Measurements from ENCODE around the gene SNX8.

DNA sequence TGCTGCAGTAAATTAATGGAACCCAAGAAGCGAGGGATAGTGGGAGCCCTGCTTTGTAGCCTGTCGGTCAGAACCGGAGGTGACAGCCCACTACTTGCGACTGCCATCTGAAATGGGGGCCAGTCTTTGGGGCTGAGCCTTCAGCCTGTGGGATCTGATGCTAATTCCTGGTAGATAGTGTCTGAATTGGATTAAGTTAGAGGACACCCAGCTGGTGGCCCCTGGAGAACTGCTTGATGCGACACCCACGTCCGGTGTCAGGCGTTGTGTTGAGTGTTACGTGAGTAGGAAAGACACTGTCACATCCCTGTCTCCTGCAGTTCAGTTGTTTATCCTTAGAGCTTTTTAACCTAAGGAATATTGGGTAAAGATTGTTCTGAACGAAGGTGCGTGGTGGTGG is 45.4 kb upstream of the SNX8 start:
- TF ChIP-seq, protein P1, sequence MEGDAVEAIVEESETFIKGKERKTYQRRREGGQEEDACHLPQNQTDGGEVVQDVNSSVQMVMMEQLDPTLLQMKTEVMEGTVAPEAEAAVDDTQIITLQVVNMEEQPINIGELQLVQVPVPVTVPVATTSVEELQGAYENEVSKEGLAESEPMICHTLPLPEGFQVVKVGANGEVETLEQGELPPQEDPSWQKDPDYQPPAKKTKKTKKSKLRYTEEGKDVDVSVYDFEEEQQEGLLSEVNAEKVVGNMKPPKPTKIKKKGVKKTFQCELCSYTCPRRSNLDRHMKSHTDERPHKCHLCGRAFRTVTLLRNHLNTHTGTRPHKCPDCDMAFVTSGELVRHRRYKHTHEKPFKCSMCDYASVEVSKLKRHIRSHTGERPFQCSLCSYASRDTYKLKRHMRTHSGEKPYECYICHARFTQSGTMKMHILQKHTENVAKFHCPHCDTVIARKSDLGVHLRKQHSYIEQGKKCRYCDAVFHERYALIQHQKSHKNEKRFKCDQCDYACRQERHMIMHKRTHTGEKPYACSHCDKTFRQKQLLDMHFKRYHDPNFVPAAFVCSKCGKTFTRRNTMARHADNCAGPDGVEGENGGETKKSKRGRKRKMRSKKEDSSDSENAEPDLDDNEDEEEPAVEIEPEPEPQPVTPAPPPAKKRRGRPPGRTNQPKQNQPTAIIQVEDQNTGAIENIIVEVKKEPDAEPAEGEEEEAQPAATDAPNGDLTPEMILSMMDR (IDR thresholded peaks at IDR 0.05; ENCODE audit: control extremely low read depth in 1 of 3, insufficient read depth in 1 of 3, low read depth in 1 of 3, low read length in 3 of 3) = no peak
- TF ChIP-seq POLR2A (IDR thresholded peaks at IDR 0.05; ENCODE audit: control extremely low read depth in 1 of 2, low read depth in 2 of 2, low read length in 2 of 2) (no peak), JUND (IDR thresholded peaks at IDR 0.05; ENCODE audit: low read length) (no peak)
